GM23338 (cell line): ENCODE data around the gene PCDH17. TPM values are rescaled to one million over a fixed set of nuclear protein-coding genes. Genes with fewer than 3 reads are reported as not detected.

ENCODE experiments used
- ATAC-seq: fragments of 200-7000 bp; cut with Tn5 transposase; 3 replicates; pipeline ENCODE4 v1.9.1; 2020
- DNase-seq: peaks from one replicate; pipeline ENCODE4 v3.0.0-alpha.2; 2015; ENCODE audit warnings: low spot score
- H2AFZ ChIP-seq: fragments of 200-600 bp; sonication (generic); 2 replicates; pipeline ENCODE4 v1.8.0; 2016; ENCODE audit warnings: antibody characterized with exemption, mild to moderate bottlenecking, moderate library complexity
- H3F3A ChIP-seq: fragments of 200-600 bp; sonication (generic); replicated peaks from 2 replicates; pipeline ENCODE4 v1.8.0; 2017; ENCODE audit warnings: antibody characterized with exemption, mixed run types, low read depth
- H3K27ac ChIP-seq: fragments of 200-600 bp; sonication (generic); 2 replicates; pipeline ENCODE4 v1.6.1; 2016; ENCODE audit warnings: low read depth
- H3K27me3 ChIP-seq: fragments of 200-600 bp; sonication (generic); 2 replicates; pipeline ENCODE4 v1.8.0; 2016; ENCODE audit warnings: mild to moderate bottlenecking, mixed run types, moderate library complexity; ENCODE audit not compliant: insufficient read depth
- H3K36me3 ChIP-seq: fragments of 200-600 bp; sonication (generic); 2 replicates; pipeline ENCODE4 v1.8.0; 2016; ENCODE audit warnings: mild to moderate bottlenecking; ENCODE audit not compliant: insufficient read depth
- H3K4me1 ChIP-seq: fragments of 200-600 bp; sonication (generic); 2 replicates; pipeline ENCODE4 v1.8.0; 2016; ENCODE audit warnings: mild to moderate bottlenecking, moderate library complexity; ENCODE audit not compliant: insufficient read depth
- H3K4me2 ChIP-seq: fragments of 200-600 bp; sonication (generic); 2 replicates; pipeline ENCODE4 v1.7.1; 2017; ENCODE audit warnings: mixed run types
- H3K4me3 ChIP-seq: fragments of 200-600 bp; sonication (generic); 2 replicates; pipeline ENCODE4 v1.6.1; 2016; ENCODE audit warnings: mixed run types
- H3K79me2 ChIP-seq: fragments of 200-600 bp; sonication (generic); replicated peaks from 2 replicates; pipeline ENCODE4 v1.8.0; 2017; ENCODE audit warnings: mild to moderate bottlenecking; ENCODE audit not compliant: insufficient read depth
- H3K9me2 ChIP-seq: fragments of 200-600 bp; sonication (generic); 2 replicates; pipeline ENCODE4 v1.8.0; 2017; ENCODE audit not compliant: insufficient read depth
- H4K20me1 ChIP-seq: fragments of 200-600 bp; sonication (generic); replicated peaks from 2 replicates; pipeline ENCODE4 v1.8.0; 2017; ENCODE audit warnings: mild to moderate bottlenecking; ENCODE audit not compliant: insufficient read depth
- H3K27ac Mint-ChIP-seq: 2 replicates; pipeline ENCODE4 v1.8.0; 2020; ENCODE audit warnings: inconsistent platforms, mild to moderate bottlenecking, moderate library complexity, mixed read lengths
- H3K27me3 Mint-ChIP-seq: 3 replicates; pipeline ENCODE4 v1.8.0; 2022; ENCODE audit warnings: low read depth, mild to moderate bottlenecking, moderate library complexity, mixed read lengths, inconsistent platforms; ENCODE audit not compliant: insufficient read depth, poor library complexity
- H3K36me3 Mint-ChIP-seq: 3 replicates; pipeline ENCODE4 v1.8.0; 2021; ENCODE audit warnings: low read depth, mild to moderate bottlenecking, inconsistent platforms, moderate library complexity, mixed read lengths
- H3K4me1 Mint-ChIP-seq: 3 replicates; pipeline ENCODE4 v1.8.0; 2020; ENCODE audit warnings: mild to moderate bottlenecking, inconsistent platforms, mixed read lengths
- H3K4me3 Mint-ChIP-seq: 3 replicates; pipeline ENCODE4 v1.8.0; 2021; ENCODE audit warnings: moderate library complexity, mild to moderate bottlenecking, inconsistent platforms, mixed read lengths
- H3K9me3 Mint-ChIP-seq: 3 replicates; pipeline ENCODE4 v1.8.0; 2020; ENCODE audit warnings: moderate library complexity, mild to moderate bottlenecking, inconsistent platforms, mixed read lengths
- ETS1 ChIP-seq: IDR thresholded peaks from 2 replicates; pipeline ENCODE4 v1.6.1; 2016; ENCODE audit warnings: antibody characterized with exemption
- JUNB ChIP-seq: IDR thresholded peaks from one replicate; pipeline ENCODE4 v1.6.1; 2016; ENCODE audit warnings: antibody characterized with exemption; ENCODE audit not compliant: unreplicated experiment
- NANOG ChIP-seq: IDR thresholded peaks from 2 replicates; pipeline ENCODE4 v1.6.1; 2016; ENCODE audit warnings: antibody characterized with exemption, borderline replicate concordance
- POLR2AphosphoS5 ChIP-seq: IDR thresholded peaks from 2 replicates; pipeline ENCODE4 v1.6.1; 2016; ENCODE audit warnings: antibody characterized with exemption, low read depth
- ZNF331 ChIP-seq: fragments of 250-450 bp; sonication (Bioruptor Pico); IDR thresholded peaks from 2 replicates; pipeline ENCODE4 v1.5.0; 2020; ENCODE audit warnings: low read depth, mild to moderate bottlenecking, moderate library complexity
- polyA plus RNA-seq: library from polyadenylated mRNA; unstranded; fragments of >200 nt; fragmentation: Nextera tagmentation; extraction: Ambion mirVana; gene quantifications from 2 replicates; pipeline ENCODE4 v1.2.1, GENCODE V29; 2016
- total RNA-seq: library from RNA; depleted of rRNA; stranded (reverse); fragments of >200 nt; shearing (Covaris generic); gene quantifications from 2 replicates; pipeline ENCODE4 v1.2.3, GENCODE V29; 2014
- TF ChIP-seq, protein P1 (sequence below): IDR thresholded peaks from one replicate; pipeline ENCODE4 v1.6.1; 2018; ENCODE audit warnings: antibody characterized with exemption; ENCODE audit not compliant: unreplicated experiment

Gene PCDH17
- total and polyA plus RNA-seq, 2 experiments from 2014 or later: 0.27 to 1.3 TPM

GRCh38 chr13:57644106-57644505 is 12.6 kb downstream of the PCDH17 start:
- Histone ChIP-seq H3K27ac (no peak overlapping the region), H3K4me3 (no peak overlapping the region), H3K4me2 (no peak overlapping the region), H3K27me3 (no peaks in the 10 kb centered on the region), H3K36me3 (no peaks in the 10 kb centered on the region), H2AFZ (no peak overlapping the region), H3K79me2 (no peaks in the 10 kb centered on the region), H3F3A (no peaks in the 10 kb centered on the region), H3K4me1 (no peaks in the 10 kb centered on the region), H4K20me1 (no peaks in the 10 kb centered on the region), H3K9me2 (no peaks in the 10 kb centered on the region)
- Mint-ChIP-seq H3K27me3 (no peaks in the 10 kb centered on the region), H3K27ac (no peak overlapping the region), H3K9me3 (no peaks in the 10 kb centered on the region), H3K4me3 (no peak overlapping the region), H3K4me1 (no peaks in the 10 kb centered on the region), H3K36me3 (no peaks in the 10 kb centered on the region)
- no peak for TF ChIP-seq NANOG
- DNase-seq (no peak), ATAC-seq (no peak)

- H3K4me2 ChIP-seq: no peak overlapping the region
- peaks cover 10% of the 10 kb centered on the region for H3K4me1 Mint-ChIP-seq
- H3K79me2 ChIP-seq: no peaks in the 10 kb centered on the region
These were observed 21.9 kb downstream of the PCDH17 start for GRCh38 chr13:57653229-57653989.

GRCh38 chr13:57665481-57665880 is 33.9 kb downstream of the PCDH17 start:
- H3K36me3 Mint-ChIP-seq: no peaks in the 10 kb centered on the region
- no peak overlapping the region for H3K27ac Mint-ChIP-seq
- Histone ChIP-seq H3K4me1 (peaks cover 12% of the 10 kb centered on the region; the same call in 1 of the 2 replicates), H4K20me1 (no peaks in the 10 kb centered on the region), H3K27ac (no peak overlapping the region), H3K36me3 (no peaks in the 10 kb centered on the region), H2AFZ (no peak overlapping the region), H3K4me2 (no peak overlapping the region), H3K9me2 (no peaks in the 10 kb centered on the region), H3K79me2 (no peaks in the 10 kb centered on the region), H3F3A (no peaks in the 10 kb centered on the region), H3K27me3 (no peaks in the 10 kb centered on the region), H3K4me3 (no peak overlapping the region)
- H3K27me3 Mint-ChIP-seq: no peaks in the 10 kb centered on the region
- ATAC-seq (no peak), DNase-seq (no peak)
- H3K4me1 Mint-ChIP-seq: peaks cover 11% of the 10 kb centered on the region
- no peak overlapping the region for H3K4me3 Mint-ChIP-seq
- no peaks in the 10 kb centered on the region for H3K9me3 Mint-ChIP-seq
- TF ChIP-seq JUNB (no peak), NANOG (no peak), ETS1 (no peak), POLR2AphosphoS5 (no peak)
- TF ChIP-seq, protein P1, sequence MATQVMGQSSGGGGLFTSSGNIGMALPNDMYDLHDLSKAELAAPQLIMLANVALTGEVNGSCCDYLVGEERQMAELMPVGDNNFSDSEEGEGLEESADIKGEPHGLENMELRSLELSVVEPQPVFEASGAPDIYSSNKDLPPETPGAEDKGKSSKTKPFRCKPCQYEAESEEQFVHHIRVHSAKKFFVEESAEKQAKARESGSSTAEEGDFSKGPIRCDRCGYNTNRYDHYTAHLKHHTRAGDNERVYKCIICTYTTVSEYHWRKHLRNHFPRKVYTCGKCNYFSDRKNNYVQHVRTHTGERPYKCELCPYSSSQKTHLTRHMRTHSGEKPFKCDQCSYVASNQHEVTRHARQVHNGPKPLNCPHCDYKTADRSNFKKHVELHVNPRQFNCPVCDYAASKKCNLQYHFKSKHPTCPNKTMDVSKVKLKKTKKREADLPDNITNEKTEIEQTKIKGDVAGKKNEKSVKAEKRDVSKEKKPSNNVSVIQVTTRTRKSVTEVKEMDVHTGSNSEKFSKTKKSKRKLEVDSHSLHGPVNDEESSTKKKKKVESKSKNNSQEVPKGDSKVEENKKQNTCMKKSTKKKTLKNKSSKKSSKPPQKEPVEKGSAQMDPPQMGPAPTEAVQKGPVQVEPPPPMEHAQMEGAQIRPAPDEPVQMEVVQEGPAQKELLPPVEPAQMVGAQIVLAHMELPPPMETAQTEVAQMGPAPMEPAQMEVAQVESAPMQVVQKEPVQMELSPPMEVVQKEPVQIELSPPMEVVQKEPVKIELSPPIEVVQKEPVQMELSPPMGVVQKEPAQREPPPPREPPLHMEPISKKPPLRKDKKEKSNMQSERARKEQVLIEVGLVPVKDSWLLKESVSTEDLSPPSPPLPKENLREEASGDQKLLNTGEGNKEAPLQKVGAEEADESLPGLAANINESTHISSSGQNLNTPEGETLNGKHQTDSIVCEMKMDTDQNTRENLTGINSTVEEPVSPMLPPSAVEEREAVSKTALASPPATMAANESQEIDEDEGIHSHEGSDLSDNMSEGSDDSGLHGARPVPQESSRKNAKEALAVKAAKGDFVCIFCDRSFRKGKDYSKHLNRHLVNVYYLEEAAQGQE: no peak

More at GRCh38 chr13:57653229-57653989, 21.9 kb downstream of the PCDH17 start:
- Mint-ChIP-seq H3K36me3 (no peaks in the 10 kb centered on the region), H3K27me3 (no peaks in the 10 kb centered on the region), H3K9me3 (no peaks in the 10 kb centered on the region), H3K4me3 (no peak overlapping the region), H3K27ac (no peak overlapping the region)
- Histone ChIP-seq H3K27ac (no peak overlapping the region), H3K4me3 (no peak overlapping the region), H3K4me1 (peaks cover 5% of the 10 kb centered on the region; the same call in 1 of the 2 replicates), H2AFZ (no peak overlapping the region), H3F3A (no peaks in the 10 kb centered on the region), H3K27me3 (no peaks in the 10 kb centered on the region), H4K20me1 (no peaks in the 10 kb centered on the region), H3K36me3 (no peaks in the 10 kb centered on the region), H3K9me2 (no peaks in the 10 kb centered on the region)
- ATAC-seq (no peak), DNase-seq (no peak)
- TF ChIP-seq ZNF331: no peak
